Caco-2 (cell line): ENCODE measurements around the gene PGA4. TPM values are rescaled to one million over a fixed set of nuclear protein-coding genes. Genes with fewer than 3 reads are reported as not detected.

ENCODE experiments used
- BruUV-seq: library from RNA; stranded (reverse); fragments of 400-500 nt; replicated peaks from 2 replicates; lab custom pipeline; 2021; lab: Mats Ljungman, UMichigan
- CTCF ChIA-PET: fragments of 300-600 bp; sonication (Branson Sonifier 250); formaldehyde crosslinking; loops from one replicate; lab custom pipeline; 2022; ENCODE audit warnings: antibody characterized with exemption; lab: Charles Lee
- POLR2A ChIA-PET: fragments of 300-600 bp; sonication (Branson Sonifier 250); formaldehyde crosslinking; loops from one replicate; lab custom pipeline; 2022; ENCODE audit warnings: antibody characterized with exemption; lab: Charles Lee
- DNase-seq, 2 experiments: peaks; one replicate each; pipeline versions ENCODE4 v3.0.0 to v3.0.0-alpha.2; 2020 to 2022
- H3K27me3 ChIP-seq: replicated peaks from 2 replicates; pipeline ENCODE4 v1.6.0; 2011; ENCODE audit warnings: low read length; ENCODE audit not compliant: control insufficient read depth, insufficient read depth
- H3K36me3 ChIP-seq: 2 replicates; pipeline ENCODE4 v1.5.1; 2011; ENCODE audit warnings: low read length; ENCODE audit not compliant: control insufficient read depth, insufficient read depth
- H3K4me1 ChIP-seq: fragments of 250-450 bp; sonication (Bioruptor Pico); 2 replicates; pipeline ENCODE4 v1.5.1; 2020; ENCODE audit warnings: mild to moderate bottlenecking
- H3K4me3 ChIP-seq: 2 replicates; pipeline ENCODE4 v1.5.1; 2011; ENCODE audit warnings: low read depth, mild to moderate bottlenecking, control low read depth, low read length
- H3K9me3 ChIP-seq: fragments of 250-450 bp; sonication (Bioruptor Pico); 2 replicates; pipeline ENCODE4 v1.5.1; 2020; ENCODE audit warnings: mild to moderate bottlenecking, moderate library complexity
- H3K27ac Mint-ChIP-seq: one replicate; pipeline ENCODE4 v1.8.0; 2022; ENCODE audit warnings: mixed read lengths; ENCODE audit not compliant: unreplicated experiment
- H3K27me3 Mint-ChIP-seq: one replicate; pipeline ENCODE4 v1.8.0; 2022; ENCODE audit warnings: mixed read lengths; ENCODE audit not compliant: insufficient read depth, unreplicated experiment
- H3K36me3 Mint-ChIP-seq: one replicate; pipeline ENCODE4 v1.8.0; 2022; ENCODE audit warnings: mild to moderate bottlenecking, mixed read lengths; ENCODE audit not compliant: insufficient read depth, unreplicated experiment
- H3K4me1 Mint-ChIP-seq: one replicate; pipeline ENCODE4 v1.8.0; 2022; ENCODE audit warnings: low read depth, mixed read lengths; ENCODE audit not compliant: unreplicated experiment
- H3K4me3 Mint-ChIP-seq: one replicate; pipeline ENCODE4 v1.8.0; 2022; ENCODE audit warnings: mild to moderate bottlenecking, moderate library complexity, mixed read lengths; ENCODE audit not compliant: unreplicated experiment
- H3K9me3 Mint-ChIP-seq: one replicate; pipeline ENCODE4 v1.8.0; 2022; ENCODE audit warnings: mixed read lengths; ENCODE audit not compliant: unreplicated experiment
- CTCF ChIP-seq, 2 experiments: fragments of 200-600 bp in 1 of 2; IDR thresholded peaks; 1 replicate in 1 of 2; 2 replicates in 1 of 2; pipeline versions ENCODE4 v1.5.1 to v1.8.0; 2011 to 2022; ENCODE audit warnings: antibody characterized with exemption in 1 of 2, control low read depth in 1 of 2, inconsistent platforms in 1 of 2, low read depth in 1 of 2, low read length in 1 of 2, mild to moderate bottlenecking in 1 of 2, moderate library complexity in 1 of 2; ENCODE audit not compliant: insufficient read depth in 1 of 2, severe bottlenecking in 1 of 2, unreplicated experiment in 1 of 2
- intact Hi-C: fragments of 100-400 bp; cut with micrococcal nuclease; formaldehyde crosslinking; loops from one replicate; pipeline ENCODE4 v1.10.0; 2022; ENCODE audit not compliant: unreplicated experiment
- total RNA-seq: library from RNA; stranded (reverse); gene quantifications from 2 replicates; pipeline ENCODE4 v1.2.3, GENCODE V29; 2022

PGA4 gene
- total RNA-seq, 1 experiment from 2014 or later = not detected

GRCh38 chr11:61173456-61173855, 48.7 kb upstream of the PGA4 start:
- Histone ChIP-seq H3K36me3 (no peaks in the 10 kb centered on the region), H3K9me3 (peaks cover 4% of the 10 kb centered on the region; the same call in 1 of the 2 replicates), H3K27me3 (no peaks in the 10 kb centered on the region), H3K4me3 (no peak overlapping the region), H3K4me1 (peaks cover 8% of the 10 kb centered on the region; the same call in 1 of the 2 replicates)
- Mint-ChIP-seq H3K27me3 (no peaks in the 10 kb centered on the region), H3K27ac (no peak overlapping the region), H3K4me1 (peaks cover 7% of the 10 kb centered on the region), H3K36me3 (no peaks in the 10 kb centered on the region), H3K4me3 (no peak overlapping the region), H3K9me3 (peaks cover 13% of the 10 kb centered on the region)
- ChIA-PET CTCF (interaction anchor here (0.6 kb wide), 1 partner anchor 32 kb away, joined by 4 read pairs; no protein-coding TSS in a partner anchor), POLR2A (no interaction called here)
- TF ChIP-seq CTCF (IDR thresholded peaks at IDR 0.05; ENCODE audit: insufficient read depth in 1 of 2, low read depth in 1 of 2, low read length in 1 of 2, severe bottlenecking in 1 of 2, unreplicated experiment in 1 of 2) = peak; percentile 25 to 40
- peak; percentile 43 to 46 for DNase-seq
- intact Hi-C loops = loop anchor here (1.0 to 5.0 kb wide), 3 partner anchors 44 to 396 kb away; no protein-coding TSS in a partner anchor
- BruUV-seq = no TSS peak

GRCh38 chr11:61174273-61174672, 47.9 kb upstream of the PGA4 start:
- Histone ChIP-seq H3K36me3 (no peaks in the 10 kb centered on the region), H3K4me3 (no peak overlapping the region), H3K4me1 (peaks cover 8% of the 10 kb centered on the region; the same call in 1 of the 2 replicates), H3K27me3 (no peaks in the 10 kb centered on the region), H3K9me3 (peaks cover 4% of the 10 kb centered on the region; the same call in 1 of the 2 replicates)
- no peak for TF ChIP-seq CTCF (IDR thresholded peaks at IDR 0.05; ENCODE audit: insufficient read depth in 1 of 2, low read depth in 1 of 2, low read length in 1 of 2, severe bottlenecking in 1 of 2, unreplicated experiment in 1 of 2)
- H3K4me3 Mint-ChIP-seq = no peak overlapping the region
- peak in 1 of 2 experiments; percentile 31 for DNase-seq
- no peak overlapping the region for H3K27ac Mint-ChIP-seq
- no TSS peak for BruUV-seq
- ChIA-PET POLR2A (no interaction called here), CTCF (no interaction called here)
- H3K27me3 Mint-ChIP-seq = no peaks in the 10 kb centered on the region
- H3K36me3 Mint-ChIP-seq = no peaks in the 10 kb centered on the region
- intact Hi-C loops = loop anchor here (5.0 kb wide), 1 partner anchor 397 kb away; no protein-coding TSS in a partner anchor
- H3K9me3 Mint-ChIP-seq = peaks cover 13% of the 10 kb centered on the region
- peaks cover 7% of the 10 kb centered on the region for H3K4me1 Mint-ChIP-seq

- H3K27ac Mint-ChIP-seq = no peak overlapping the region
- BruUV-seq = no TSS peak
- no peaks in the 10 kb centered on the region for H3K36me3 ChIP-seq
- H3K9me3 ChIP-seq = peaks cover 4% of the 10 kb centered on the region; the same call in 1 of the 2 replicates
- H3K4me1 Mint-ChIP-seq = peaks cover 7% of the 10 kb centered on the region
- ChIA-PET POLR2A (no interaction called here), CTCF (interaction anchor here (0.8 kb wide), 1 partner anchor 276 kb away, joined by 3 read pairs; no protein-coding TSS in a partner anchor)
- no peak overlapping the region for H3K4me3 ChIP-seq
- no peaks in the 10 kb centered on the region for H3K27me3 Mint-ChIP-seq
- H3K4me1 ChIP-seq = peaks cover 8% of the 10 kb centered on the region; the same call in 1 of the 2 replicates
- intact Hi-C loops = loop anchor here (5.0 kb wide), 1 partner anchor 398 kb away; no protein-coding TSS in a partner anchor
- H3K9me3 Mint-ChIP-seq = peaks cover 13% of the 10 kb centered on the region
- TF ChIP-seq CTCF (IDR thresholded peaks at IDR 0.05; ENCODE audit: insufficient read depth in 1 of 2, low read depth in 1 of 2, low read length in 1 of 2, severe bottlenecking in 1 of 2, unreplicated experiment in 1 of 2) = no peak
- no peak overlapping the region for H3K4me3 Mint-ChIP-seq
- DNase-seq = no peak
- H3K27me3 ChIP-seq = no peaks in the 10 kb centered on the region
- no peaks in the 10 kb centered on the region for H3K36me3 Mint-ChIP-seq
Measured at GRCh38 chr11:61174949-61175348, 47.2 kb upstream of the PGA4 start.
